Measurements from ENCODE around the gene TIMM50. TPM values are rescaled to one million over a fixed set of nuclear protein-coding genes. Genes with fewer than 3 reads are reported as not detected.

The TIMM50 gene
- total RNA-seq, 1 experiment from 2014 or later, result 127 TPM

DNA sequence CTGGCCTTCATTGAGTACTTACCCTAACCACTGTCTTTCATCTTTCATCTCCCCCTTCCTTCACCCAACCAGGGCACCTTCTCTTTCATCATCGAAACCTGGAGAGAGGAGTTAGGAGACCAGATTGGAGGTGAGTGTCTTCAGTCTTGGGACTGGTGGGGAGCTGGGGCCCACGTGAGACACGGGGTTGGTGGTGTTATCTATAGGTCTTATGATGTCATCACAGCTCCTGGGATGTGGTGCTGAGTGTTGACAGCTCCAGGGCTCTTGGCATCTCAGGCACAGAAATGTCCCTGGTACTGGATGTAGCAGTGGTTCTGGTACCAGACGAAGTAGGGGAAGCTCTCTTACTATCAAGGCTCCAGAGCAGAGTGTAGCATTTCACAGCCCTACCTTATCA is 19.9 kb downstream of the TIMM50 start:
- no peak for DNase-seq (ENCODE audit: low spot score)

DNA sequence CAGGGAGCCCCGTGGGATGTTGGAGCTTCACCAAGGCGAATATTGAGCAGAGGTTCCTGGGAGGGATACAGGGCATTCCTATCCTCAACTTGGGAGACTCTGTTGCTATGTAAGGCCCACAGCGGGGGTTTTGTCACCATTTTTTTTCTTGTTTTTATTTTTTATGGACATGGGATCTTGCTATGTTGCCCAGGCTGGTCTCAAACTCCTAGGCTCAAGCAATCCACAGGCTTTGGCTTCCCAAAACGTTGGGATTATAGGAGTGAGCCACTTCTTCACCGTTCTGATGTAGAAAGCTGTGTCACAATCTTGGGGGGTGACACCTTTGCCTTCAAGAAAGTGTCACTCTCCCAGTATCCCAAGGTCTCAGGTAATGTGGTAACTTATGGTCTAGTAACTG is 20.7 kb downstream of the TIMM50 start:
- DNase-seq (ENCODE audit: low spot score), result no peak

DNA sequence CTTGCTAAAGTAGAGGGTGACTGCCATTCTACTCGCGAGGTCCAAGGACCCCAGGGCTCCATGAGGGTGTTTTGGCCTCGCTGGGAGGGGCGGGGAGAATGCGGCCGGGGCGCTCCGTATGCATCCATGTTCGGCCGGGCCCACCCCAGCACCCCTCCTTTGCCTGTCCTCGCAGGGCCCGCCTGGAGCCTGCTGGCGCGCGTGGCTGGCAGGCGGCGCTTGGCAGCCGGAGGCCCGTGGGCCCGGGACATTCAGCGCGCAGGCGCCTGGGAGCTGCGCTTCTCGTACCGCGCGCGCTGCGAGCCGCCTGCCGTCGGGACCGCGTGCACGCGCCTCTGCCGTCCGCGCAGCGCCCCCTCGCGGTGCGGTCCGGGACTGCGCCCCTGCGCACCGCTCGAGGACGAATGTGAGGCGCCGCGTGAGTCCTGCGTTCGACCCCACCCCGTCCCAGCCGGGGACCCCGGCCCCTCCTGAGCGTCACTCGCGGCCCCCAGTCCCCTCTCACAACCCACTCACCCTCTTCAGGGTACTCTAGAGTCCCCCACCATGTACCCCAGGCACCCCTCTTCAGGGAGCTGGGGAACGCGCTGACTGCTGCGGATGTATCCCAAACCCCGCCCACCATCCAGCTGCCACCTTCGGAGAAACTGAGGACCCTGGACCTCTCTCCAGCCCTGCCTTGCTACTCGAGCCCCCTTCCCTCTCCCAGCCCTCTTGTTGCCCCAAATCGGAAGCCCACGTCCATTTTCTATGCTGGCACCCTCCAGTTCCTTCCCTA is 22.2 kb downstream of the TIMM50 start:
- peak; percentile 25 for DNase-seq (ENCODE audit: low spot score)

DNA sequence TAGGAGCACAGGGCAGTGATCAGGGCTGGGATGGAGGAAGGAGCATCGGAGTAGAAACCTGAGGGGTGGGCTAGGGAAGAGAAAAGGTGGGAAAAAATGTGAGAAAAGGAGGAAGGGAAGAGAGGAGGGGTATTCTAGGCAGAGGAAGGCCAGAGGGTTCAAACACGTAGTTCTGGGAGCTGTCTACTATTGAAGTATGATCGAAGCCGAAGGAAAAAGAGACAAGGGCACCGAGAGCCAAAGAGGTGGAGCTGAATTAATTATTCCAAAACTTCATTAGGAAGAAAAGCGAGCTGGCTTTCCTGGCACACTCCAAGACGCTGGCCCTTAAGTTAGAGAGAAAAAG is 25.9 kb downstream of the TIMM50 start:
- DNase-seq (ENCODE audit: low spot score), result no peak

DNA sequence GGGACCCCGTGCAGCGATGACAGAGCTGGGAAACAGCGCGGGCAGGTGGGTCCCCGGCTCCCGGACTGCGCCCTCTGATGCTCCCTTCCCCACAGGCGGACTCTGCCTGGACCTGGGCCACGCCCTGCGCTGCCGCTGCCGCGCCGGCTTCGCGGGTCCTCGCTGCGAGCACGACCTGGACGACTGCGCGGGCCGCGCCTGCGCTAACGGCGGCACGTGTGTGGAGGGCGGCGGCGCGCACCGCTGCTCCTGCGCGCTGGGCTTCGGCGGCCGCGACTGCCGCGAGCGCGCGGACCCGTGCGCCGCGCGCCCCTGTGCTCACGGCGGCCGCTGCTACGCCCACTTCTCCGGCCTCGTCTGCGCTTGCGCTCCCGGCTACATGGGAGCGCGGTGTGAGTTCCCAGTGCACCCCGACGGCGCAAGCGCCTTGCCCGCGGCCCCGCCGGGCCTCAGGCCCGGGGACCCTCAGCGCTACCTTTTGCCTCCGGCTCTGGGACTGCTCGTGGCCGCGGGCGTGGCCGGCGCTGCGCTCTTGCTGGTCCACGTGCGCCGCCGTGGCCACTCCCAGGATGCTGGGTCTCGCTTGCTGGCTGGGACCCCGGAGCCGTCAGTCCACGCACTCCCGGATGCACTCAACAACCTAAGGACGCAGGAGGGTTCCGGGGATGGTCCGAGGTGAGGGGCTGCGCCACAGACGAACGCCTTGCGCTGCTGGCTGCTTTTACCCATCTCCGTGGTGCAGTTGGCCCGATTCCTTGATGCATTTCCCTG is 26.5 kb downstream of the TIMM50 start:
- no peak for DNase-seq (ENCODE audit: low spot score)

DNA sequence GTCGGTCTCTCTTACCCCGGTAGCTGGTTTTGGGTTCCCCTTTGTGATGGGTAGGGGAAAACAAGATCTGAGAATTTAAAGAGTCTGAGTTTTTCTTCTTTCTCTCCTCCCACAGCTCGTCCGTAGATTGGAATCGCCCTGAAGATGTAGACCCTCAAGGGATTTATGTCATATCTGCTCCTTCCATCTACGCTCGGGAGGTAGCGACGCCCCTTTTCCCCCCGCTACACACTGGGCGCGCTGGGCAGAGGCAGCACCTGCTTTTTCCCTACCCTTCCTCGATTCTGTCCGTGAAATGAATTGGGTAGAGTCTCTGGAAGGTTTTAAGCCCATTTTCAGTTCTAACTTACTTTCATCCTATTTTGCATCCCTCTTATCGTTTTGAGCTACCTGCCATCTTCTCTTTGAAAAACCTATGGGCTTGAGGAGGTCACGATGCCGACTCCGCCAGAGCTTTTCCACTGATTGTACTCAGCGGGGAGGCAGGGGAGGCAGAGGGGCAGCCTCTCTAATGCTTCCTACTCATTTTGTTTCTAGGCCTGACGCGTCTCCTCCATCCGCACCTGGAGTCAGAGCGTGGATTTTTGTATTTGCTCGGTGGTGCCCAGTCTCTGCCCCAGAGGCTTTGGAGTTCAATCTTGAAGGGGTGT is 27.2 kb downstream of the TIMM50 start:
- no peak for DNase-seq (ENCODE audit: low spot score)

DNA sequence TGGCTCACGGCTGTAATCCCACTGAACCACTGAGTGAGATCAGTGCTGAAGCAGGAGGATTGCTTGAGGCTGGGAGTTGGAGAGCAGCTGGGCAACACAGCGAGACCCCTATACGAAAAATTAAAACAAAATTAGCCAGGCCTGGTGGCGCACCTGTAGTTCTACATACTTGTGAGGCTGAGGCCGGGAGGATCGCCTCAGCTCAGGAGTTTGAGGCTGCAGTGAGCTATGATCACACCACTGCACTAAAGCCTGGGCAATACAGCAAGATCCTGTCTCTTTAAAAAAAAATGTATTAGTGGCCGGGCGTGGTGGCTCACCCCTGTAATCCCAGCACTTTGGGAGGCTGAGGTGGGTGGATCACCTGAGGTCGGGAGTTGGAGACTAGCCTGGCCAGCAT is 28.0 kb downstream of the TIMM50 start:
- no peak for DNase-seq (ENCODE audit: low spot score)

DNA sequence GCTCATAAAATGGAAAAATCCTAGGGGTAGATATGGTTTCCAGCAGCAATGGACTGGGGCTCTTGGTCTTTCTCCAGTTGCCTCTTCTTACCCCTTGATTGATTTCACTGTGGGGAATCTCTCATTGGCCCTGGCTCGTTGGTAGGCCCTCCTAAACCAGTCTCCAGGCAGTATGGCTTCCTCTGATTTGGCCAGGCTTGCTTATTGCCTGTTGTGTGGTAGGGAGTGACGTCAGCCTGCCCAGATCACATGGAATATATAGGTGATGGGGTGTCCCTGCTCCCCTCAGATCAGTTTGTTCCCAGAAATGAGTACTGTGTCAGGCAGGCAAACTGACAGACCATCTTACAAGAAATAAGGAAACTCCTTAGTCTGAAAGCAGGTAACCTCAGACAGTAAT is 28.6 kb downstream of the TIMM50 start:
- DNase-seq (ENCODE audit: low spot score), result no peak

DNA sequence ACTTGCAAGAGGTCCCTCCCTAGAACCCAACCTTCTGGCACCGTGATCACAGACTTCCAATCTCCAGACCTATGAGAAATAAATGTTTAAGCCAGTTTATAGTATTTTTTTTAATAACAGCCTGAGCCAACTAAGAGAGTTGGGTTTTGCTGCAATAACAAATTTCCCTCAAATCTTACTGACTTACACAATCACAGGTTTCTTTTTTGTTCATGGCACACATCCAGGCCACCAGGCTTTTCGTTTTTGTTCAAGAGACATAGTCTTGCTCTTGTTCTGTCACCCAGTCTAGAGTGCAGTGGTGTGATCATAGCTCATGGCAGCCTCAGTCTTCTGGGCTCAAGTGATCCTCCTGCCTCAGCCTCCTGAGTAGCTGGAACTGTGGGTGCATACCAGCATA is 32.4 kb downstream of the TIMM50 start:
- no peak for DNase-seq (ENCODE audit: low spot score)

DNA sequence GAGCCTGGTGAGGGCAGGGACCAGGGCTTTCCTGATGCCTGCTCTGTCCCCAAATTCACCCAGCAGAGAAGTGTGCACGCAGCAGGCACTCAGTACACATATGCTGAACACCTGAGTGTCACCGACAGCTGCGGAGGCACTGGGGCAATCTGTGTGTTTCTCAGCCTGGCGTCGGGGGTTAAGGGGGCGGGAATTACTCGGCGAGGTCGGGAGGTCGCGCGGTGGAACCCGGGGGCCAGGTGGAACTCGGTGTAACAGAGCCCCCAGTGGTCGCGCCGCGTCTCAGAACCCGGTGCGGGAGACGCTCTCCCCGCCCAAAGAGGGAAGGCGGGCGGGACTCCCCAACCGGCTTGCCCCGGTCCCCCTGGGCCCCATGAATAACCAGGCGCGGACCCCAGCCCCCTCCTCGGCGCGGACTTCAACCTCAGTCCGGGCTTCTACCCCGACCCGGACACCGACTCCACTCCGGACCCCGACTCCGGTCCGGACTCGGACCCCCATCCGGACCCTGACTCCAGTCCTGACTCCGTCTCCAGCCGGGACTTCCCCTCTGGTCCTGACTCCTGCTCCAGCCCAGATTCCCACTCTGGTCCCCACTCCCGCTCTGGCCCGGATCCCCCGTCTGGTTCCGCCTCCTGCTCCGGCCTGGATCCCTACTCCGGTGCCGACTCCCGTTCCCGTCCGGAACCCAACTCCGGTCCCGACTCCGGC is 34.4 kb downstream of the TIMM50 start, which contains the start of gene SELENOV:
Gene SELENOV (plus strand): TSS at position 300 of the 711 bp plus-strand sequence. CDS start 74 bp downstream, at position 374.
- no peak for DNase-seq (ENCODE audit: low spot score)

DNA sequence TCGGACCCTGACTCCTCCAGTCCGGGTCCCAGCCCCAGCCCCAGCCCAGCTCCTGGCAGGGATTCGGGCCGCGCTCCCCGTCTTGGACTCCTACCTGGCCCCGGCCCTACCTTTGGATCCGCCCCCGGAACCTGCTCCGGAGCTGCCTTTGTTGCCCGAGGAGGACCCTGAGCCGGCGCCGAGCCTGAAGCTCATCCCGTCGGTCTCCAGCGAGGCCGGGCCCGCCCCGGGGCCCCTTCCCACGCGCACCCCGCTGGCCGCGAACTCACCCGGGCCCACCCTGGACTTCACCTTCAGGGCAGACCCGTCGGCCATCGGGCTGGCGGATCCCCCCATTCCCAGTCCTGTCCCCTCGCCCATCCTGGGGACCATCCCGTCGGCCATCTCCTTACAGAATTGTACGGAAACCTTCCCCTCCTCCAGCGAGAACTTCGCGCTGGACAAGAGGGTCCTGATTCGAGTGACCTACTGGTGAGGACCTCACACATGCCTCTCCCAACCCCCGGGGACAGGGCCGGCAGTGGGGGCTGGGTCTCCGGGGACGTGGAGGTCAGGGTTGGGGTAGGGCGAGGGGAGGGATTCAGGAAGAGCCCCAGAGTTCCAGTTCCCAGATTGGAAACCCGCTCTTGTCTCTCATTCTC is 35.0 kb downstream of the TIMM50 start:
- no peak for DNase-seq (ENCODE audit: low spot score)

DNA sequence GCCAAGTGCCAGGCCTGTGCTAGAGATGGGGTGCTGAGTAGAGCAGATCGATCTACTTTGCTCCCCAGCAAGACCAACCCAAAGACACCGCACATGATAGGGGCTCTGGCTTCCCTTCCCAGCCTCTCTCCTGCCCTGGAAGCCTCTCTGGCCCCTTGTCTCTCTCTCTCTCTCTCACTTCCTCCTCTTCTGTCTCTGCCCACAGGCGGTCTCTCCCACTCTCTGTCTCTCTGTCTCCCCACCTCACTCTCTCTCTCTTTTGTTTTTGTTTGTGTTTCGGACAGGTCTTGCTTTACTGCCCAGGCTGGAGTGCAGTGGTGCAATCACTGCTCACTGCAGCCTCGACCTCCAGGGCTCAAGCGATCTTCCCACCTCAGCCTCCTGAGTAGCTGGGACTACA is 35.6 kb downstream of the TIMM50 start:
- no peak for DNase-seq (ENCODE audit: low spot score)

DNA sequence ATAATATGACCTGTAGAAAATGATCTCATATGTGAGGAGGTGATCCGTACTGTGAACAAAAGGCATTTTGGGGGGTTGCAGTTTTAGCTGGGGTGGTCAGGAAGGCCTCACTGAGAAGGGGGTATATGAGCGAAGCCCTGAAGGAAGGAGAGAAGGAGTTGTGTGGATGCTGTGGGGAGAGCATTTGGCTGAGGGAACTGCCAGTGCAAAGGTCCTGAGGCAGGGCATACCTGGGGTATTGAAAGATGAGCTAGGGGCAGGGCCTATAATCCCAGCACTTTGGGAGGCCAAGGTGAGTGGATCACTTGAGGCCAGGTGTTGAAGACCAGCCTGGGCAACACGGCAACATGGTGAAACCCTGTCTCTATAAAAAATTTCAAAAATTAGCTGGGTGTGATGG is 36.8 kb downstream of the TIMM50 start:
- DNase-seq (ENCODE audit: low spot score), result no peak

DNA sequence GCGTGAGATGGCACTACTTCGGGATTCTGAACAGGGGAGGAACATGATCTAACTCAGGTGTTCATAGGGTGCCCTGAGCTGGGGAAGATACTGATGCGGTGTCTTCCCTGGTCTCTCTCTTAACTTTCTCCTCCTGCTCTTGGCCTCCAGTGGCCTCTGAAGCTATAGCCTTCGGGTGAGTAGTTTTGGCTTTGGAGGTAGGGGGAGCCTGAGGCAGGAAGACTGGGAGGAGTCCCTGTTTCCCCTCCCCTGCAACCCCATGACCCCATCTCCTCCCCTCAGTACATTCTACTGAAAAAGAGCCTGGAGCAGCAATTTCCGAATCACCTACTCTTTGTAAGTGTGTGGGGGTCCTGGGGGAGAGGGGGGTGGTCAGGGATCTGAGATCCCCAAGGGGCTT is 37.8 kb downstream of the TIMM50 start:
- no peak for DNase-seq (ENCODE audit: low spot score)

DNA sequence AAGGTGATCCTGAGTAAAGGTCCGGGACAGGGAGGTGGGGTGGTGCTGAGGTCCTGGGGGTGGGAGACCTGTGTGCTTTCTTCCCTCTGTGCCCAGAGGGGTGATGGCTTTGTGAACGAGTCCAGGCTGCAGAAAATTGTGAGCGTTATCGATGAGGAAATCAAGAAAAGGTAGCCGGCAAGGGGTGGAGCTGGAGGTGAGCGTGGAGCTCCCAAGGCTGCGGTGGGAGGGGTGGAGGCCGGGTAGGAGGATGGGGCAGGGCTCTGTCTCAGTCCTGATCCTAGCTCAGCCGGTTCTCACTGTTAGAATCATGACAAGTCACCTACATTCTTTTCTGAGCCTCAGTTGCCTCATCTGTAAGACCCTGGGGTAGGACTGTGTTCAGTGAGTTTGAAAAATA is 38.3 kb downstream of the TIMM50 start:
- DNase-seq (ENCODE audit: low spot score), result no peak

DNA sequence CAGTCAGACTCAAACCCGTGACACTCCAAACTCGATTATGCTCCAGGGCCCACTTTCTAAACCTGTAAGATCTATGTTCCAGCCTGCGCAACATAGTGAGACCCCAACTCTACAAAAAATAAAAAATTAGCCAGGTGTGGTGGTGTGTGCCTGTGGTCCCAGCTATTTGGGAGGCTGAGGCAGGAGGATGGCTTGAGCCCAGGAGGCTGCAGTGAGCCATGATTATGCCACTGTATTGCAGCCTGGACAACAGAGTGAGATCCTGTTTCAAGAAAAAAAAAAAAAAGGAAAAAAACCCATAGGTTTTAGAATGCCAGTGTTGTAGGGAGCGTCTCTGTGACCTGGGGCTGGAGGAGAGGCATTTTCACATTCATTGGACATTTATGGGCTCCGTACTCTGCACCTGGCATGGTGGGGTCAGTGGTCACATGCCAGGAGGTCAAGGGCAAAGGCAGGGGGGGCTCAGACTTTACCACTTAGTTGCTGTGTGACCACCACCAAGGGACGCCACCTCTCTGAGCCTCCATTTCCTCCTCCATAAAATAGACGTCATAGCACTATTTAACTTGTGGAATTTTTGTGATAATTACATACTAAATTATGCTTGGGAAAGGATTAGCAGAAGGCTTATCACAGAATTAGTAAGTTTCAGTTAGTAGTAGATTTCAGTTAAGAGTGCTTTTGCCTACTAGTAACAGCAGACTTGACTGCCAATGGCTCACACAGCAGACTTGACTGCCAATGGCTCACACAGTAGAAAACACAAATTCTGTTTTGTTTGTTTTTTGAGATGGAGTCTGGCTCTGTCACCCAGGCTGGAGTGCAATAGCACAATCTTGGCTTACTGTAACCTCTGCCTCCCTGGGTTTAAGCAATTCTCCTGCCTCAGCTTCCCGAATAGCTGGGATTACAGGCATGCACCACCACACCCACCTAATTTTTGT is 40.2 kb downstream of the TIMM50 start:
- no peak for DNase-seq (ENCODE audit: low spot score)

DNA sequence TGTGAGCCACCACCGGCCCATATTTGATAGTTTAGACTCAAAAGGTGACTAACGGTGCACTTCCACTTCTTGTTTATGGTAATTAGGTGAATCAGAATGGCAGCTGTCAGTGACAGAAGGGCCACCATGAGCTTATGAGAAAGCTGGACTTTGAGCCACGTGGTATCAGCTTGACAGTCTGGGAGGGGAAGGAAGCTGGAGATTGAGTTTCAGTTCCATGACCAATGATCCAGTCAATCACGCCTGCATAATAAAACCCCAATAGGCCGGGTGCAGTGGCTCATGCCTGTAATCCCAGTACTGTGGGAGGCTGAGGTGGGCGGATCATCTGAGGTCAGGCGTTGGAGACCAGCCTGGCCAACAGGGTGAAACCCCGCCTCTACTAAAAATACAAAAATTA is 43.9 kb downstream of the TIMM50 start:
- no peak for DNase-seq (ENCODE audit: low spot score)

DNA sequence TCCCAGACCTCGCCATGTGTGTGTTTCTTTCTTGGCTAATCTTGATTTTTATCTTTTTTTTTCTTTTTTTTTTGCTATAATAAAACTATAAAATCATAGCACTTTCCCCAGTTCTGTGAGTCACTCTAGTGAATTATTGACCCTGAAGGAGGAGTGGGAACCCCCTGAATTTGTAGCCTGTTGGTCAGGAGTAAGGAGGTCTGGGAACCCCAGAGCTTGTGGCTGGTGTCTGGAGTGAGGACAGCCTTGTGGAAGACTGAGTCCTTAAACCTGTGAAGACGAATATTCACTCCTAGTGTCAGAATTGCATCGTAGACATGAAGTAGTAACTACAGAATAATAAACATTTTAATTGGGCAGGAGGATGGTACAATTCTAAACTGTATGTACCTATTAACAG is 44.6 kb downstream of the TIMM50 start:
- no peak for DNase-seq (ENCODE audit: low spot score)

DNA sequence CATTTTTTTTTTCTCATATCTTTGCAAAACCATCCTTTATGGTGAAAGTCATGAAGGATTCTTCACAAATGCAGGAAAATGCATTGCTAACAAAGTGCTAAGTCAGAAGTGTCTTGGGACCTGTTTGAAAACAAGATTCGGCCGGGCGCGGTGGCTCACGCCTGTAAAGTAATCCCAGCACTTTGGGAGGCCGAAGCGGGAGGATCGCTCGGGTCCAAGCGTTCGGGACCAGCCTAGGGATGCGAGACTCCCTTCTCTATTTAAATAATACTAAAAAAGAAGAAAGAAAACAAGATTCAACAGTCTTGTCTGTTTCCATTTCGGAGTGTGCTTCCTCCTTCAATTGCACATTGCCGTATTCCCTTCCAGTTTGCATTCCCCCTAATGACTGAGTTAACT is 51.2 kb downstream of the TIMM50 start:
- no peak for DNase-seq (ENCODE audit: low spot score)

DNA sequence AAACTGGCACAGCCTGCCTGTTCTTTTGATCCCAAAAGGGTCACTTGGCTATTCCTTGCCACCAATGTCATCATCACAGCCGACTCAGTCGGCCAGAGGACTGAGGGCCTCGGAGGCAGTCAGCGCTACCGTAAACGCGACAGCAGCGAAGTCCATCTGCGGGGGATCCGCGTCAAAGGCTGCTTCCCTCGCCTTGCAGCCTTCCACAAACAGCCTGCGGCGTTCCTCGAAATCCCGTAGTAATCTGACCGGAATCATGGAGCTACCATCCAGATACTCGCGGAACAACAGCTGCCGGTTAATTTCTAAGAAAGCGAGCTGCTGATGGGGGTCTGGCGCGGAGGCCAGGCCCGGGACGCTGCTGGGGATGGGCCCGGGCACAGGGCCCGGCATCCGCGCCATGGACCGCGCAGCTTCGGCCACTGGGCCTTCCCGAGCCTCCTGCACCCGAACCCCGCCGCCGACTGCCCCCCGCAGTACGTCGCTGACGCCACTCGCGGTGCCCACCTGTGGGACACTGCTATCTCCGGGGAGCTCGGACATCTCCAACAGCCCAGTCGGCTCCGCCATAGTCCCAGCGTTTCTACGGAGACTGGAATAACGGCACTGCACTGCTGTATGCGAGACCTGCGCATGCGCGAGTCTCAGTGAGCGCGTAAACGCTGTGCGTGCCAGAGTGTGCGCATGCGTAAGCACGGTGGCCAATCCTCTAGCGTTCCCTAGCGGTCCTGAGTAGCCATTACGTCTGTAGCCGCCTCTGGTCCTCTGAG is 51.8 kb downstream of the TIMM50 start, which contains the start of gene EID2B:
Gene EID2B (minus strand): TSS at position 620 of the 770 bp plus-strand sequence. CDS start 50 bp downstream, at position 570.
- peak; percentile 96 for DNase-seq (ENCODE audit: low spot score)
